ENCODE data around the gene SETD9.

- TF ChIP-seq CTCF (conservative IDR thresholded peaks at IDR 0.05; ENCODE audit: low read length) (no peak), EZH2phosphoT487 (IDR thresholded peaks at IDR 0.05; ENCODE audit: borderline replicate concordance) (no peak)
Observed at GRCh38 chr5:56913766-56914165, 4.4 kb downstream of the SETD9 start.

Data from Loucy (cell line).